ENCODE results near the gene PPARD.

DNA sequence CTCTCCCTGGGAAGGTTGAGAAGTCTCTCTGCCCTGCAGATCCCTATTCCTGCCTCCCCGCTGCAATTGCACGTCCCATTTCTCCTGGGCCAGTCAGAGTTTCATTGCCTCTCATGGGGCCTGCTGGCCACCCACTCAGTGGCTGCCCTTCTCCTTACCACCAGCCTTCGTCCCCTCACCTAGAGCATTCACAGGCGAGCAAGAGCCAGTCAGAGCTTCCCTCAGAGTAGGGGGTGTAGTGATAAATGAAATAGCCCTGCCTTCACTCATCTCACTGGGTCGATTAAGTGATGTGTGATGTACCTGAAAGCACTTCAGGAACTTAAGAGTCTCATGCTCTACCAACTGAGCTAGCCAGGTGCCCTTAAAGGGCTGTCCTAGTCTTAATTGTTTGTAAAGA, 57.8 kb downstream of the PPARD start:
- TF ChIP-seq, protein P1, sequence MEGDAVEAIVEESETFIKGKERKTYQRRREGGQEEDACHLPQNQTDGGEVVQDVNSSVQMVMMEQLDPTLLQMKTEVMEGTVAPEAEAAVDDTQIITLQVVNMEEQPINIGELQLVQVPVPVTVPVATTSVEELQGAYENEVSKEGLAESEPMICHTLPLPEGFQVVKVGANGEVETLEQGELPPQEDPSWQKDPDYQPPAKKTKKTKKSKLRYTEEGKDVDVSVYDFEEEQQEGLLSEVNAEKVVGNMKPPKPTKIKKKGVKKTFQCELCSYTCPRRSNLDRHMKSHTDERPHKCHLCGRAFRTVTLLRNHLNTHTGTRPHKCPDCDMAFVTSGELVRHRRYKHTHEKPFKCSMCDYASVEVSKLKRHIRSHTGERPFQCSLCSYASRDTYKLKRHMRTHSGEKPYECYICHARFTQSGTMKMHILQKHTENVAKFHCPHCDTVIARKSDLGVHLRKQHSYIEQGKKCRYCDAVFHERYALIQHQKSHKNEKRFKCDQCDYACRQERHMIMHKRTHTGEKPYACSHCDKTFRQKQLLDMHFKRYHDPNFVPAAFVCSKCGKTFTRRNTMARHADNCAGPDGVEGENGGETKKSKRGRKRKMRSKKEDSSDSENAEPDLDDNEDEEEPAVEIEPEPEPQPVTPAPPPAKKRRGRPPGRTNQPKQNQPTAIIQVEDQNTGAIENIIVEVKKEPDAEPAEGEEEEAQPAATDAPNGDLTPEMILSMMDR (IDR thresholded peaks at IDR 0.05) = no peak
- TF ChIP-seq POLR2AphosphoS5 (IDR thresholded peaks at IDR 0.05) = no peak
